SU-DHL-6 (cell line): ENCODE results near the gene C7.

Experiments used
- CTCF ChIP-seq: fragments of 200-600 bp; sonication (generic); IDR thresholded peaks from one replicate; pipeline ENCODE4 v1.5.1; 2017; ENCODE audit warnings: antibody characterized with exemption, mild to moderate bottlenecking, low read length, moderate library complexity; ENCODE audit not compliant: insufficient read depth, poor library complexity, severe bottlenecking
- EZH2phosphoT487 ChIP-seq: fragments of 200-600 bp; sonication (generic), shearing (Covaris generic); conservative IDR thresholded peaks from 2 replicates; pipeline ENCODE4 v1.6.1; 2018; ENCODE audit warnings: mild to moderate bottlenecking, antibody characterized with exemption, low read length, moderate library complexity, mixed read lengths

DNA sequence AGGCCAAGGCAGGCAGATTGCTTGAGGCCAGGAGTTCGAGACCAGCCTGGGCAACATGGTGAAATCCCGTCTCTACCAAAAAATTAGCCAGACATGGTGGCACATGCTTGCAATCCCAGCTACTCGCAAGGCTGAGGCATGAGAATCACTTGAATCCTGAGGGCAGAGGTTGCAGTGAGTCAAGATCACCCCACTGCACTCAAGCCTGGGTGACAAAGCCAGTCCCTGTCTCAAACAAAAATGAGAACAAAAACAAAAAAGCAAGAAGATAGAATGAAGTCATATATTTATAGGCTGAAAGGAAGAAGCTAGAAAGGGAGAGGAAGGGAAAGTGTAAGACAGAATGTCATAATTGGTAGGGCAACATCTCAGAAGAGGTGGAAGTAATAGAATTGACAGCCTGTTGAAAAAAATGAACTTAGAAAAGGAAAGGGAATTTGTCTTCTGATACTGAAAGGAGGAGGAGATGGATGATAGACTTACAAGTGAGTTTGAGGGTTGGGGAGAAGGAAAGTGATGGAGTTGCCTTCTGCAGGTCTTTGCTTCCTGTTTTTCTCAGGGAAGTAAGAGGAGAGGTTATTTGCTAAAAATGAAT, 35.9 kb upstream of the C7 start:
- TF ChIP-seq CTCF (no peak), EZH2phosphoT487 (no peak)
